IMR-90 (cell line): Measurements from ENCODE around the gene IGFBP1.

Experiments
- CEBPB ChIP-seq: IDR thresholded peaks from 2 replicates; pipeline ENCODE4 v1.6.1; 2012; ENCODE audit warnings: low read depth, low read length, improper control_type of control experiment
- FOS ChIP-seq: fragments of 150-350 bp; IDR thresholded peaks from 2 replicates; pipeline ENCODE4 v1.6.1; 2016; ENCODE audit warnings: low read depth, low read length
- POLR2A ChIP-seq: IDR thresholded peaks from 2 replicates; pipeline ENCODE4 v1.6.1; 2012; ENCODE audit warnings: mild to moderate bottlenecking, low read depth, low read length
- TF ChIP-seq, protein P1 (sequence below): conservative IDR thresholded peaks from 2 replicates; pipeline ENCODE4 v1.5.1; 2012; ENCODE audit warnings: mild to moderate bottlenecking, low read depth, low read length, improper control_type of control experiment

DNA sequence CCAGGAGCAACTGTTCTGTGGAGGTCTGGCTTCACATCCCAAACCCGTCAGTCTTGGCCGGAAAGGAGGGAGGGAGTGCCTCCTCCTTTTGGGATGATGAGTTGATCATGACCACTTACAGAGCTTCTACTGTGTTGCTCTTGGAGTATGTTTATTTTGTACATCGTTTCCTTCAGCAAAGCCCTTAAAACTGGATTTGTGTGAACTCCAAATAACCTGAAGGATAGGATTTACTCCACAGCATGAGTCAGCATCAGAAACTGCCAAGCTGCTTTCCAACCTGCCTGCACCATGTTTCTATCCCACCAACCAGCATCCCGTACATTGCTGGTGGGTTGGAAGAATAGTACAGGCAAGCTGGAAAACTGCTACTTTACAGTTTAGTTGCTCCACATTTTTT lies 18.9 kb upstream of the IGFBP1 start:
- TF ChIP-seq, protein P1, sequence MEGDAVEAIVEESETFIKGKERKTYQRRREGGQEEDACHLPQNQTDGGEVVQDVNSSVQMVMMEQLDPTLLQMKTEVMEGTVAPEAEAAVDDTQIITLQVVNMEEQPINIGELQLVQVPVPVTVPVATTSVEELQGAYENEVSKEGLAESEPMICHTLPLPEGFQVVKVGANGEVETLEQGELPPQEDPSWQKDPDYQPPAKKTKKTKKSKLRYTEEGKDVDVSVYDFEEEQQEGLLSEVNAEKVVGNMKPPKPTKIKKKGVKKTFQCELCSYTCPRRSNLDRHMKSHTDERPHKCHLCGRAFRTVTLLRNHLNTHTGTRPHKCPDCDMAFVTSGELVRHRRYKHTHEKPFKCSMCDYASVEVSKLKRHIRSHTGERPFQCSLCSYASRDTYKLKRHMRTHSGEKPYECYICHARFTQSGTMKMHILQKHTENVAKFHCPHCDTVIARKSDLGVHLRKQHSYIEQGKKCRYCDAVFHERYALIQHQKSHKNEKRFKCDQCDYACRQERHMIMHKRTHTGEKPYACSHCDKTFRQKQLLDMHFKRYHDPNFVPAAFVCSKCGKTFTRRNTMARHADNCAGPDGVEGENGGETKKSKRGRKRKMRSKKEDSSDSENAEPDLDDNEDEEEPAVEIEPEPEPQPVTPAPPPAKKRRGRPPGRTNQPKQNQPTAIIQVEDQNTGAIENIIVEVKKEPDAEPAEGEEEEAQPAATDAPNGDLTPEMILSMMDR = no peak
- no peak for TF ChIP-seq POLR2A
- no peak for TF ChIP-seq FOS
- no peak for TF ChIP-seq CEBPB
